GM19372 (cell line): Measurements from ENCODE around the gene HRH1.

ENCODE experiments used
- ATAC-seq: cut with Tn5 transposase; IDR thresholded peaks from one replicate; pipeline ENCODE4 v1.9.1; 2021; ENCODE audit warnings: mild to moderate bottlenecking, low read depth, moderate library complexity; ENCODE audit not compliant: unreplicated experiment

Gene HRH1

GRCh38 chr3:11272906-11273574 lies 118.7 kb downstream of the HRH1 start:
- no peak for ATAC-seq

GRCh38 chr3:11273891-11274291 lies 119.6 kb downstream of the HRH1 start:
- no peak for ATAC-seq

- ATAC-seq = no peak
These were observed 120.4 kb downstream of the HRH1 start for GRCh38 chr3:11274566-11275142.

- no peak for ATAC-seq
These were observed 121.6 kb downstream of the HRH1 start for GRCh38 chr3:11275926-11276325.

GRCh38 chr3:11276901-11277300 lies 122.6 kb downstream of the HRH1 start:
- ATAC-seq = no peak

GRCh38 chr3:11282250-11283138 lies 128.2 kb downstream of the HRH1 start:
- ATAC-seq = no peak

GRCh38 chr3:11283139-11283475 lies 128.8 kb downstream of the HRH1 start:
- no peak for ATAC-seq

GRCh38 chr3:11284011-11284410 lies 129.7 kb downstream of the HRH1 start:
- no peak for ATAC-seq

GRCh38 chr3:11285471-11285870 lies 131.2 kb downstream of the HRH1 start:
- ATAC-seq = no peak

GRCh38 chr3:11287404-11287803 lies 133.1 kb downstream of the HRH1 start:
- ATAC-seq = no peak

- no peak for ATAC-seq
These were observed 133.8 kb downstream of the HRH1 start for GRCh38 chr3:11288021-11288491.

- ATAC-seq = peak; percentile 57
These were observed 134.7 kb downstream of the HRH1 start for GRCh38 chr3:11288786-11289637.

GRCh38 chr3:11289864-11290263 lies 135.6 kb downstream of the HRH1 start:
- no peak for ATAC-seq

GRCh38 chr3:11290743-11291680 lies 136.7 kb downstream of the HRH1 start:
- peak; percentile 39 for ATAC-seq

- no peak for ATAC-seq
These were observed 137.5 kb downstream of the HRH1 start for GRCh38 chr3:11291808-11292207.

- no peak for ATAC-seq
These were observed 142.8 kb downstream of the HRH1 start for GRCh38 chr3:11297126-11297525.

GRCh38 chr3:11300970-11301369 lies 146.7 kb downstream of the HRH1 start:
- peak; percentile 87 for ATAC-seq

GRCh38 chr3:11302444-11302843 lies 148.2 kb downstream of the HRH1 start:
- no peak for ATAC-seq

GRCh38 chr3:11304175-11304574 lies 149.9 kb downstream of the HRH1 start:
- no peak for ATAC-seq
